ENCODE results near the gene CCT5. TPM values are rescaled to one million over a fixed set of nuclear protein-coding genes. Genes with fewer than 3 reads are reported as not detected.

The CCT5 gene
- polyA plus RNA-seq, 1 donor (not counting 4 experiments of a cell fraction or from before 2014, with no cell fraction given) = 558 TPM

GRCh38 chr5:10288592-10289219 is 38.6 kb downstream of the CCT5 start:
- no peaks in the 10 kb centered on the region for H3K27me3 ChIP-seq (ENCODE audit: control insufficient read depth, extremely low read depth, insufficient read depth, low read length)
- H4K20me1 ChIP-seq (ENCODE audit: control insufficient read depth, extremely low read depth, insufficient read depth, low read length) = no peaks in the 10 kb centered on the region
- no peaks in the 10 kb centered on the region for H3K9me3 ChIP-seq (ENCODE audit: control insufficient read depth, low read depth, low read length)
- peak overlapping the region; percentile 36 for H3K4me2 ChIP-seq (ENCODE audit: control insufficient read depth, extremely low read depth, insufficient read depth, low read depth, low read length)
- FAIRE-seq (no peak), DNase-seq (ENCODE audit: low read depth, low spot score) (no peak)
- TF ChIP-seq EZH2 (IDR thresholded peaks at IDR 0.05; ENCODE audit: low read length) (no peak), CTCF (optimal IDR thresholded peaks at IDR 0.05 in 1 of 3, IDR thresholded peaks at IDR 0.05 in 1 of 3, conservative IDR thresholded peaks at IDR 0.05 in 1 of 3; ENCODE audit: extremely low read depth in 1 of 3, insufficient read depth in 2 of 3, low read length in 3 of 3) (no peak)
- no peak overlapping the region for H3K4me3 ChIP-seq (ENCODE audit: control insufficient read depth in 2 of 3, extremely low read depth in 1 of 3, insufficient read depth in 2 of 3, low read depth in 1 of 3, low read length in 3 of 3)
- no peak overlapping the region for H3K9ac ChIP-seq (ENCODE audit: control insufficient read depth, extremely low read depth, insufficient read depth, low read length)
- no peaks in the 10 kb centered on the region for H3K79me2 ChIP-seq (ENCODE audit: control insufficient read depth, insufficient read depth, low read length)
- no peaks in the 10 kb centered on the region for H3K9me1 ChIP-seq (ENCODE audit: control insufficient read depth, extremely low read depth, insufficient read depth, low read length)
- peaks cover 9% of the 10 kb centered on the region for H3K4me1 ChIP-seq (ENCODE audit: control insufficient read depth, extremely low read depth, insufficient read depth, low read length)
- dilution Hi-C loops (cut with MboI; ENCODE audit: extremely low pct_ligation_motif_present, low sequenced_read_pairs) = no loop called here
- H2AFZ ChIP-seq (ENCODE audit: control insufficient read depth, low read length) = no peak overlapping the region
- H3K36me3 ChIP-seq (ENCODE audit: control insufficient read depth in 2 of 2, extremely low read depth in 1 of 2, insufficient read depth in 2 of 2, low read length in 2 of 2) = no peaks in the 10 kb centered on the region
- no peak overlapping the region for H3K27ac ChIP-seq (ENCODE audit: control insufficient read depth, insufficient read depth, low read length)

GRCh38 chr5:10289353-10289752 is 39.3 kb downstream of the CCT5 start:
- dilution Hi-C loops (cut with MboI; ENCODE audit: extremely low pct_ligation_motif_present, low sequenced_read_pairs) = no loop called here
- Histone ChIP-seq H3K9me3 (ENCODE audit: control insufficient read depth, low read depth, low read length) (no peaks in the 10 kb centered on the region), H3K4me1 (ENCODE audit: control insufficient read depth, extremely low read depth, insufficient read depth, low read length) (peaks cover 9% of the 10 kb centered on the region), H3K9me1 (ENCODE audit: control insufficient read depth, extremely low read depth, insufficient read depth, low read length) (no peaks in the 10 kb centered on the region), H3K79me2 (ENCODE audit: control insufficient read depth, insufficient read depth, low read length) (no peaks in the 10 kb centered on the region), H4K20me1 (ENCODE audit: control insufficient read depth, extremely low read depth, insufficient read depth, low read length) (no peaks in the 10 kb centered on the region), H3K4me3 (ENCODE audit: control insufficient read depth in 2 of 3, extremely low read depth in 1 of 3, insufficient read depth in 2 of 3, low read depth in 1 of 3, low read length in 3 of 3) (no peak overlapping the region), H3K36me3 (ENCODE audit: control insufficient read depth in 2 of 2, extremely low read depth in 1 of 2, insufficient read depth in 2 of 2, low read length in 2 of 2) (no peaks in the 10 kb centered on the region), H3K27me3 (ENCODE audit: control insufficient read depth, extremely low read depth, insufficient read depth, low read length) (no peaks in the 10 kb centered on the region), H3K27ac (ENCODE audit: control insufficient read depth, insufficient read depth, low read length) (no peak overlapping the region), H3K4me2 (ENCODE audit: control insufficient read depth, extremely low read depth, insufficient read depth, low read depth, low read length) (no peak overlapping the region), H3K9ac (ENCODE audit: control insufficient read depth, extremely low read depth, insufficient read depth, low read length) (peak overlapping the region; percentile 5), H2AFZ (ENCODE audit: control insufficient read depth, low read length) (no peak overlapping the region)
- DNase-seq (ENCODE audit: low read depth, low spot score) (no peak), FAIRE-seq (no peak)
- TF ChIP-seq EZH2 (IDR thresholded peaks at IDR 0.05; ENCODE audit: low read length) (no peak), CTCF (optimal IDR thresholded peaks at IDR 0.05 in 1 of 3, IDR thresholded peaks at IDR 0.05 in 1 of 3, conservative IDR thresholded peaks at IDR 0.05 in 1 of 3; ENCODE audit: extremely low read depth in 1 of 3, insufficient read depth in 2 of 3, low read length in 3 of 3) (no peak)

Data from keratinocyte (primary cell).